IMR-90 (cell line): ENCODE results near the gene SNRNP27. TPM values are rescaled to one million over a fixed set of nuclear protein-coding genes. Genes with fewer than 3 reads are reported as not detected.

Source experiments
- ATAC-seq: fragments of 200-7000 bp; cut with Tn5 transposase; 2 replicates; pipeline ENCODE4 v1.9.1; 2020; ENCODE audit warnings: low read depth, mild to moderate bottlenecking, moderate library complexity
- BruUV-seq: library from RNA; stranded (reverse); fragments of 400-500 nt; replicated peaks from 2 replicates; lab custom pipeline; 2021; lab: Mats Ljungman, UMichigan
- CTCF ChIA-PET: fragments of 300-600 bp; formaldehyde crosslinking; extraction: SDS; loops from one replicate; lab custom pipeline; 2021; ENCODE audit warnings: antibody characterized with exemption; lab: Yijun Ruan, JAX
- POLR2A ChIA-PET: fragments of 300-600 bp; sonication (Branson Sonifier 250); formaldehyde crosslinking; loops from one replicate; lab custom pipeline; 2022; ENCODE audit warnings: antibody characterized with exemption; ENCODE audit not compliant: unreplicated experiment; lab: Charles Lee
- DNase-seq: peaks from one replicate; pipeline ENCODE4 v3.0.0; 2013
- H2AFZ ChIP-seq: replicated peaks from 2 replicates; pipeline ENCODE3; 2013; ENCODE audit warnings: low read length, mild to moderate bottlenecking; ENCODE audit not compliant: poor library complexity
- H2AK5ac ChIP-seq: 2 replicates; pipeline ENCODE4 v1.6.1; 2013; ENCODE audit warnings: low read depth, low read length, inconsistent platforms
- H2AK9ac ChIP-seq: replicated peaks from 2 replicates; pipeline ENCODE3; 2013; ENCODE audit warnings: mild to moderate bottlenecking, low read depth, low read length, moderate library complexity; ENCODE audit not compliant: poor library complexity
- H2BK120ac ChIP-seq: 2 replicates; pipeline ENCODE4 v1.6.1; 2013; ENCODE audit warnings: low read depth, low read length, inconsistent platforms
- H2BK15ac ChIP-seq: 3 replicates; pipeline ENCODE4 v1.6.1; 2013; ENCODE audit warnings: low read depth, low read length, inconsistent platforms
- H2BK20ac ChIP-seq: 2 replicates; pipeline ENCODE4 v1.6.1; 2013; ENCODE audit warnings: low read depth, mild to moderate bottlenecking, inconsistent platforms, low read length, moderate library complexity
- H2BK5ac ChIP-seq: 2 replicates; pipeline ENCODE4 v1.6.1; 2013; ENCODE audit warnings: mild to moderate bottlenecking, low read depth, low read length, inconsistent platforms; ENCODE audit not compliant: poor library complexity, severe bottlenecking
- H3K14ac ChIP-seq: replicated peaks from 2 replicates; pipeline ENCODE4 v1.6.1; 2013; ENCODE audit warnings: low read depth, low read length, inconsistent platforms
- H3K18ac ChIP-seq: 2 replicates; pipeline ENCODE4 v1.6.1; 2013; ENCODE audit warnings: low read depth, low read length, control low read depth
- H3K23ac ChIP-seq: 2 replicates; pipeline ENCODE4 v1.6.1; 2013; ENCODE audit warnings: low read depth, low read length, inconsistent platforms
- H3K27ac ChIP-seq: 2 replicates; pipeline ENCODE4 v1.5.1; 2013; ENCODE audit warnings: mild to moderate bottlenecking, control low read depth, low read length; ENCODE audit not compliant: insufficient read depth
- H3K27me3 ChIP-seq: 2 replicates; pipeline ENCODE4 v1.6.1; 2013; ENCODE audit warnings: low read length; ENCODE audit not compliant: control insufficient read depth, insufficient read depth
- H3K36me3 ChIP-seq: 2 replicates; pipeline ENCODE4 v1.6.1; 2013; ENCODE audit warnings: low read length, mixed read lengths; ENCODE audit not compliant: control insufficient read depth, insufficient read depth
- H3K4ac ChIP-seq: 2 replicates; pipeline ENCODE4 v1.6.1; 2013; ENCODE audit warnings: low read depth, low read length, inconsistent platforms
- H3K4me1 ChIP-seq: 2 replicates; pipeline ENCODE4 v1.6.1; 2013; ENCODE audit warnings: low read length, mixed read lengths; ENCODE audit not compliant: control insufficient read depth, insufficient read depth
- H3K4me2 ChIP-seq: 2 replicates; pipeline ENCODE4 v1.6.1; 2013; ENCODE audit warnings: low read depth, mild to moderate bottlenecking, control low read depth, low read length, moderate library complexity
- H3K4me3 ChIP-seq: 2 replicates; pipeline ENCODE4 v1.5.1; 2013; ENCODE audit warnings: low read depth, mild to moderate bottlenecking, control low read depth, low read length, moderate library complexity; ENCODE audit not compliant: insufficient read depth
- H3K56ac ChIP-seq: 2 replicates; pipeline ENCODE4 v1.6.1; 2013; ENCODE audit warnings: low read length, inconsistent platforms; ENCODE audit not compliant: insufficient read depth; ENCODE audit errors: extremely low read depth
- H3K79me1 ChIP-seq, 2 experiments: 2 replicates each; pipeline ENCODE4 v1.6.1; 2013; ENCODE audit warnings: low read length in 2 of 2, inconsistent platforms in 1 of 2, low read depth in 1 of 2
- H3K9ac ChIP-seq: 2 replicates; pipeline ENCODE4 v1.6.1; 2013; ENCODE audit warnings: low read depth, low read length, control low read depth
- H3K9me1 ChIP-seq: 2 replicates; pipeline ENCODE4 v1.6.1; 2013; ENCODE audit warnings: low read length, inconsistent platforms; ENCODE audit not compliant: insufficient read depth
- H3K9me3 ChIP-seq: 2 replicates; pipeline ENCODE4 v1.6.1; 2013; ENCODE audit warnings: low read length; ENCODE audit not compliant: control insufficient read depth, insufficient read depth
- H4K20me1 ChIP-seq: 2 replicates; pipeline ENCODE4 v1.6.1; 2013; ENCODE audit warnings: low read length, inconsistent platforms; ENCODE audit not compliant: insufficient read depth
- H4K5ac ChIP-seq: 2 replicates; pipeline ENCODE4 v1.6.1; 2013; ENCODE audit warnings: mild to moderate bottlenecking, low read depth, low read length, control low read depth
- H4K8ac ChIP-seq, 2 experiments: 2 replicates each; pipeline ENCODE4 v1.6.1; 2013; ENCODE audit warnings: low read depth in 2 of 2, low read length in 2 of 2, control low read depth in 1 of 2, inconsistent platforms in 1 of 2
- H4K91ac ChIP-seq: 2 replicates; pipeline ENCODE4 v1.6.1; 2013; ENCODE audit warnings: low read depth, low read length, inconsistent platforms; ENCODE audit not compliant: insufficient read depth
- BHLHE40 ChIP-seq: fragments of 150-350 bp; IDR thresholded peaks from 2 replicates; pipeline ENCODE4 v1.6.1; 2016; ENCODE audit warnings: mild to moderate bottlenecking, low read depth, low read length
- RCOR1 ChIP-seq: IDR thresholded peaks from 2 replicates; pipeline ENCODE4 v1.6.1; 2012; ENCODE audit warnings: mild to moderate bottlenecking, low read length, improper control_type of control experiment; ENCODE audit not compliant: insufficient replicate concordance
- WGBS, 2 experiments: methylation state at CpG; one replicate each; pipeline versions ENCODE4 v1.1.5 to v1.1.7; 2013; ENCODE audit warnings: missing lambda C conversion rate in 2 of 2; ENCODE audit not compliant: insufficient read length in 1 of 2; ENCODE audit errors: extremely low coverage in 2 of 2; 5-methylcytosine and 5-hydroxymethylcytosine counted together
- dilution Hi-C: fragments of 300-500 bp; cut with HindIII; formaldehyde crosslinking; loops from one replicate; pipeline ENCODE4 v1.14.3; 2018; ENCODE audit warnings: low sequenced_read_pairs; ENCODE audit not compliant: unreplicated experiment
- in situ Hi-C: fragments of 300-500 bp; cut with MboI; formaldehyde crosslinking; loops from 3 replicates; pipeline ENCODE4 v1.14.3; 2019; ENCODE audit warnings: low sequenced_read_pairs, inconsistent platforms, mixed read lengths
- intact Hi-C: fragments of 100-400 bp; cut with micrococcal nuclease; formaldehyde crosslinking; loops from 2 replicates; pipeline ENCODE4 v1.10.0; 2022
- polyA plus RNA-seq, 3 experiments: library from polyadenylated mRNA; depleted of rRNA; stranded (reverse); fragments of >200 nt; gene quantifications; 2 replicates each; pipeline ENCODE4 v1.2.3, GENCODE V29; 2012; ENCODE audit warnings: low replicate concordance in 1 of 3
- total RNA-seq: library from RNA; depleted of rRNA; stranded (reverse); fragments of >200 nt; gene quantifications from 2 replicates; pipeline ENCODE4 v1.2.3, GENCODE V29; 2012

The SNRNP27 gene
- total and polyA plus RNA-seq, 2 of the 4 experiments (the other 2 are of a cell fraction), result 8.8 to 48.3 TPM

DNA sequence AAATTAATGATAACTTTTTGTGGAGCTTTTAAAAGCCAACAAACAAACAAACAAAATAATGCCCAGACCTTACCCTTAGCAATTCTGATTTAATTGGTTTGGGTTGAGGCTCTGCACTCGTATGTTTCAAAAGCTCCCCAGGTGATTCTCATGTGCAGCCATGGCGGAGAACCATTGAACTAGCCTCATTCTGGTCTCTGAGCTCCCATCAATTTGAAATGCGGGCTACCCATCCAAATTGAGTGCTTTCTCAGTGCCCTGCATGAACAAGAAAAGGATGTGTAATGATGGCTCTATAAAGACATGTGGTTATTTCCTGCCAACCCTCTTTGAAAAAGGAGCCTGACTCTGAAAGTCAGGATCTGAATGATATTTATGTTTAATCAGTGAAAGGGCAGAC lies 29.4 kb downstream of the SNRNP27 start:
- Histone ChIP-seq H3K18ac (no peak overlapping the region), H4K20me1 (no peaks in the 10 kb centered on the region), H3K14ac (no peak overlapping the region), H3K79me1 (peaks cover 8 to 16% of the 10 kb centered on the region in 2 experiments; a peak in 2 of 4 replicates), H3K56ac (no peak overlapping the region), H2BK20ac (no peak overlapping the region), H4K5ac (no peak overlapping the region), H4K8ac (no peak overlapping the region), H3K9me3 (no peaks in the 10 kb centered on the region), H3K4me2 (no peak overlapping the region), H3K27me3 (no peaks in the 10 kb centered on the region), H2BK15ac (no peak overlapping the region), H2AFZ (no peak overlapping the region), H3K9me1 (no peaks in the 10 kb centered on the region), H2BK5ac (no peak overlapping the region), H3K27ac (no peak overlapping the region), H3K4ac (no peak overlapping the region), H3K9ac (no peak overlapping the region), H2BK120ac (no peak overlapping the region), H3K4me3 (no peak overlapping the region), H2AK5ac (no peak overlapping the region), H3K36me3 (peaks cover 6% of the 10 kb centered on the region), H2AK9ac (no peak overlapping the region), H3K23ac (no peak overlapping the region), H4K91ac (no peak overlapping the region), H3K4me1 (no peaks in the 10 kb centered on the region; the same call in 1 of the 2 replicates)
- CTCF ChIA-PET, result interaction anchor here (0.9 to 1.6 kb wide), 2 partner anchors 148 to 220 kb away, joined by 3 read pairs; no protein-coding TSS in a partner anchor
- intact Hi-C loops, result no loop called here
- POLR2A ChIA-PET, result no interaction called here
- dilution Hi-C loops, result no loop called here
- WGBS, 2 experiments, result 90% methylated on average over 3 of the region's 3 CpGs; no CpG with 5 or more reads in 1 of the 2 experiments
- no peak for ATAC-seq
- TF ChIP-seq BHLHE40 (no peak), RCOR1 (no peak)
- in situ Hi-C loops, result loop anchor here (25.0 kb wide), 1 partner anchor 314 kb away; the partner anchor contains the start of gene TIA1
- no TSS peak for BruUV-seq
- DNase-seq, result no peak
